Activated T-cell treated with anti-CD3 and anti-CD28 coated beads, Interleukin-2, amount 50 U/mL, for 72 hours (primary cell): ENCODE results near the gene SESTD1. TPM values are rescaled to one million over a fixed set of nuclear protein-coding genes. Genes with fewer than 3 reads are reported as not detected.

Experiments used
- ATAC-seq, 2 donors: fragments of 150-1000 bp; cut with Tn5 transposase; replicated peaks in 1 of 2; 2 replicates each; pipeline ENCODE4 v1.10.0; 2021; ENCODE audit warnings: moderate library complexity in 2 of 2, mild to moderate bottlenecking in 1 of 2
- DNase-seq, 2 donors: peaks; one replicate each; pipeline ENCODE4 v3.0.0; 2021 to 2022; ENCODE audit warnings: mixed read lengths in 1 of 2
- H3K27ac Mint-ChIP-seq: one replicate; pipeline ENCODE4 v1.8.0; 2022; ENCODE audit warnings: mild to moderate bottlenecking, moderate library complexity, mixed read lengths
- H3K27me3 Mint-ChIP-seq: one replicate; pipeline ENCODE4 v1.8.0; 2022; ENCODE audit warnings: low read depth, mixed read lengths
- H3K36me3 Mint-ChIP-seq, 2 donors: one replicate each; pipeline ENCODE4 v1.8.0; 2022; ENCODE audit warnings: mixed read lengths in 2 of 2, mild to moderate bottlenecking in 1 of 2; ENCODE audit not compliant: insufficient read depth in 2 of 2
- H3K4me1 Mint-ChIP-seq: one replicate; pipeline ENCODE4 v1.8.0; 2022; ENCODE audit warnings: low read depth, mixed read lengths
- H3K4me3 Mint-ChIP-seq, 2 donors: one replicate each; pipeline ENCODE4 v1.8.0; 2022; ENCODE audit warnings: mild to moderate bottlenecking in 2 of 2, mixed read lengths in 2 of 2, moderate library complexity in 2 of 2
- H3K9me3 Mint-ChIP-seq, 2 donors: one replicate each; pipeline ENCODE4 v1.8.0; 2022; ENCODE audit warnings: mixed read lengths in 2 of 2
- total RNA-seq, 2 donors: library from RNA; stranded (reverse); gene quantifications; one replicate each; pipeline ENCODE4 v1.2.3, GENCODE V29; 2022

Gene SESTD1
- total RNA-seq, 2 donors from 2014 or later = 10.7 to 11.9 TPM

DNA sequence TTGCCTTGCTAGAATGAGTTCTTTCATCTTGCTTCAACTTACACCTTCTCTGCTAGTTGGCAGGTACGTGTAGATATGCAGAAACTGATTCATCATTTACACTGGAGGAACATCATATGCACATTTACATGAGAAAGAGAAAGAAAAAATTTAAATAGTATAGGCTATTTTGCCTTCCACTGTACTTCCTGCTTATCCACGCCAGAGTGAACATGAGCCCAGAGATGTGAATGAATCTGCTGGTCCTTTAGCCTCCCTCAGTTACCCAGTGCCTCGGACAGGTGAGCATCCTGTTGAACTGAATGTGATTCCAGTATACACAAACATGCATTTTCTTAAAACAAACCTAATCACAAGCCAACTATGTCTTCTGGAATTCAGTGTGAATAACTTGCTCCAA is 83.6 kb downstream of the SESTD1 start:
- Mint-ChIP-seq H3K4me3 (no peak overlapping the region), H3K27me3 (no peaks in the 10 kb centered on the region), H3K9me3 (peaks cover 3% of the 10 kb centered on the region in 2 donors), H3K27ac (no peak overlapping the region), H3K4me1 (no peaks in the 10 kb centered on the region), H3K36me3 (peaks cover 0 to 4% of the 10 kb centered on the region in 2 donors)
- DNase-seq (no peak), ATAC-seq (no peak)

GRCh38 chr2:179180242-179180641 is 84.4 kb downstream of the SESTD1 start:
- H3K27me3 Mint-ChIP-seq = no peaks in the 10 kb centered on the region
- no peak overlapping the region for H3K4me3 Mint-ChIP-seq
- ATAC-seq (no peak), DNase-seq (no peak)
- no peak overlapping the region for H3K27ac Mint-ChIP-seq
- H3K9me3 Mint-ChIP-seq = peaks cover 3% of the 10 kb centered on the region in 2 donors
- H3K4me1 Mint-ChIP-seq = no peaks in the 10 kb centered on the region
- peaks cover 0 to 4% of the 10 kb centered on the region in 2 donors for H3K36me3 Mint-ChIP-seq

GRCh38 chr2:179179719-179180118 is 84.9 kb downstream of the SESTD1 start:
- Mint-ChIP-seq H3K36me3 (peaks cover 0 to 4% of the 10 kb centered on the region in 2 donors), H3K4me3 (no peak overlapping the region), H3K27ac (no peak overlapping the region), H3K9me3 (peaks cover 3% of the 10 kb centered on the region in 2 donors), H3K4me1 (no peaks in the 10 kb centered on the region), H3K27me3 (no peaks in the 10 kb centered on the region)
- ATAC-seq (no peak), DNase-seq (no peak)

GRCh38 chr2:179177694-179178093 is 86.9 kb downstream of the SESTD1 start:
- DNase-seq (no peak), ATAC-seq (no peak)
- H3K27me3 Mint-ChIP-seq = no peaks in the 10 kb centered on the region
- no peak overlapping the region for H3K27ac Mint-ChIP-seq
- no peak overlapping the region for H3K4me3 Mint-ChIP-seq
- H3K4me1 Mint-ChIP-seq = no peaks in the 10 kb centered on the region
- H3K36me3 Mint-ChIP-seq = peaks cover 0 to 4% of the 10 kb centered on the region in 2 donors
- H3K9me3 Mint-ChIP-seq = peaks cover 3% of the 10 kb centered on the region in 2 donors

GRCh38 chr2:179174240-179174639 is 90.4 kb downstream of the SESTD1 start:
- Mint-ChIP-seq H3K4me3 (no peak overlapping the region), H3K4me1 (no peaks in the 10 kb centered on the region), H3K36me3 (no peaks in the 10 kb centered on the region), H3K27me3 (no peaks in the 10 kb centered on the region), H3K27ac (no peak overlapping the region), H3K9me3 (no peaks in the 10 kb centered on the region)
- DNase-seq = no peak
- no peak for ATAC-seq

DNA sequence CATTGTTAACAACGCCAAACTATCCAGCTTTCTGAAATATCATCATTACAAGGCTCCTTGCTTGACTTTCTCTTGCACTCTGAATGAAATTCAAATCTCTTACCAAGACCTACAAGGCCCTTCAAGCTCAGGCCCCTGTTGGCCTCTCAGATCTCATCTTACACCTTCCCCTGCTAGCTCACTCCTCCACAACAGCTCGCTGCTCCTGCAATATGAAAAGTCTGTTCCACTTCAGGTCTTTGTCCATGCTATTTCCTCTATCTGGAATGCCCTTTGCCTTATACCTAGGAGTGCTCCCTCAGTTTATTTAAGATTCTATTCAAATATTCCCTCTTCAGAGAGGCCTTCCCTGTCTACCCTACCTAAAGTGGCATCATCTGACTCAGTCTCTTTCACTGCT is 91.7 kb downstream of the SESTD1 start:
- Mint-ChIP-seq H3K9me3 (no peaks in the 10 kb centered on the region), H3K4me3 (no peak overlapping the region), H3K4me1 (no peaks in the 10 kb centered on the region), H3K27ac (no peak overlapping the region), H3K27me3 (no peaks in the 10 kb centered on the region), H3K36me3 (no peaks in the 10 kb centered on the region)
- ATAC-seq = no peak
- DNase-seq = no peak

DNA sequence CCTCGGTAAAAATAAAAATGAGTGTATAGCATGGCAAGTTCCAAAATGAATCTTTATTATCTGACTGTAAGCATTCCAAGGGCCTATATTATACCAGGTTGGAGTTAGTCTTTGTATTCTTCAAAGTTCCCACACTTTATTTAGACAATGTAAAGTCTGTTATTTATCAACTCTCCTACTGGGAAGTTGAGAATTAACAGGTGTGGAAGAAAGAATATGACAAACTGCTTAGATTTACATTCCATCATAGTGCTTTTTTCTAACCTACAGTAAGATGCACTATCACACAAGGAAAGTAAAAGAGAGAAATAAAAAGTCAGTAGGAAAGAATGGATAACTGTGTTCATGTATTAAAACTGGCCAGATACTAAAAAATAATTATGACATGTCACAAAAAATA is 93.3 kb downstream of the SESTD1 start:
- no peak for DNase-seq
- no peaks in the 10 kb centered on the region for H3K27me3 Mint-ChIP-seq
- no peak for ATAC-seq
- no peaks in the 10 kb centered on the region for H3K9me3 Mint-ChIP-seq
- H3K27ac Mint-ChIP-seq = no peak overlapping the region
- H3K4me1 Mint-ChIP-seq = no peaks in the 10 kb centered on the region
- no peak overlapping the region for H3K4me3 Mint-ChIP-seq
- H3K36me3 Mint-ChIP-seq = no peaks in the 10 kb centered on the region

DNA sequence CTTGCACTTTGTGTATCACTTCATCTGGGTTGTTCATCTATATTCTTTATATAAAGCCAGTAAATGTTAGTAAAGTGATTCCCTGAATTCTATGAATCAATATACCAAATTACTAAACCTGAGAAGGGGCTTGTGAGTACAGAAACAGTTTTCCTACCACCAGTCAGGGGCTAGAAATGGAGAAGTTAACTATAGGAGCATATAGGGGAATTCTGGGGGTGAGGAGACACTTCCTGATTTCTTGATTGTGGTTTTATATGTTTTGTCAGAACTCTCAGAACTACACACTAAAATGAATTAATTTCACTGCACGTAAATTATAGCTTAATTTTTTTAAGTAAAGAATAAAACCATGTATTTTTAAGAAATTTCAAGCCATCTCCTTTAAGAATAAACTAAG is 93.7 kb downstream of the SESTD1 start:
- H3K4me3 Mint-ChIP-seq = no peak overlapping the region
- H3K27me3 Mint-ChIP-seq = no peaks in the 10 kb centered on the region
- no peak for DNase-seq
- H3K27ac Mint-ChIP-seq = no peak overlapping the region
- no peaks in the 10 kb centered on the region for H3K4me1 Mint-ChIP-seq
- H3K36me3 Mint-ChIP-seq = peaks cover 0 to 3% of the 10 kb centered on the region in 2 donors
- ATAC-seq = no peak
- peaks cover 0 to 2% of the 10 kb centered on the region in 2 donors for H3K9me3 Mint-ChIP-seq

GRCh38 chr2:179165356-179166000 is 99.2 kb downstream of the SESTD1 start:
- H3K4me3 Mint-ChIP-seq = no peak overlapping the region
- peaks cover 0 to 3% of the 10 kb centered on the region in 2 donors for H3K36me3 Mint-ChIP-seq
- no peak for DNase-seq
- H3K9me3 Mint-ChIP-seq = peaks cover 0 to 2% of the 10 kb centered on the region in 2 donors
- no peaks in the 10 kb centered on the region for H3K4me1 Mint-ChIP-seq
- no peaks in the 10 kb centered on the region for H3K27me3 Mint-ChIP-seq
- no peak for ATAC-seq
- no peak overlapping the region for H3K27ac Mint-ChIP-seq

DNA sequence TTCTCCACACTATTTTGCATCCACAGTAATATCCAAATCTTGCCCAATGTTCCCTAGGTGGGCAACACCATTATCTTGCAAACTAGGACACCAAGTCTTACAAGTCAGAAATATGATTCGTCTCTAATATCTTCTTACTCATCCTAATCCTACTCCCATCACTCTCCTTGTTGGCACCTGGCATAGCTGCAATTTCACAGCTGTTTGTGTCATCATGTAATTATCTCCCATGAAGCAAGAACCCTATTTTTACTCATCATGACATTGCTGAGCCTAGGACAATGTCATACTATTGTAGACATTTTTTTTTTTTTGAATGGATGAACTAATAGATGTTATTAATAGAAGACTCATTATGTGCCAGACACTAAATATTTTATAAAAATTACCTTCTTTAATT is 123.4 kb downstream of the SESTD1 start:
- DNase-seq (no peak), ATAC-seq (no peak)
- Mint-ChIP-seq H3K4me1 (no peaks in the 10 kb centered on the region), H3K4me3 (no peak overlapping the region), H3K27me3 (no peaks in the 10 kb centered on the region), H3K36me3 (no peaks in the 10 kb centered on the region), H3K9me3 (no peaks in the 10 kb centered on the region), H3K27ac (no peak overlapping the region)

GRCh38 chr2:179140571-179140970 is 124.1 kb downstream of the SESTD1 start:
- Mint-ChIP-seq H3K4me1 (no peaks in the 10 kb centered on the region), H3K36me3 (no peaks in the 10 kb centered on the region), H3K9me3 (no peaks in the 10 kb centered on the region), H3K27ac (no peak overlapping the region), H3K27me3 (no peaks in the 10 kb centered on the region), H3K4me3 (no peak overlapping the region)
- DNase-seq (peak; percentile 8 to 15), ATAC-seq (peak; percentile 30 to 54)

DNA sequence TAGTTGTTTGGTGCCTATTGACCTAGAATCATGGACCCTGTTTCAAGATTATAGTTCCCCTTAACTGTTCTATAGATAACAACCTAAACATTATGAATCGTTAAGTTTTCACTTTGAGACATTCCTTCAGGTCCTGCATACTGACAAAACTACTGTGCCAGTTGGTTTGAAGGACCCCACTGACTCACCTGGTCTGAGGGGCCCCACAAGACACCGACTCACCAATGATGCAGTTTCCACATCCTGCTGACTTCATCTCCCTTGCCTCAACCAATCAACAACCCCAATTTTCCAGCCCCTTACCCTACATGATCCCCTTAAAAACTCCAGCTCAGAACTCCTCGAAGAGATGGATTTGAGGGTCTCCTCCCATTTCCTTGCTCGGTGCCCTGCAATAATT is 125.1 kb downstream of the SESTD1 start:
- DNase-seq = peak; percentile 42 to 55
- no peak overlapping the region for H3K27ac Mint-ChIP-seq
- H3K4me3 Mint-ChIP-seq = no peak overlapping the region
- no peaks in the 10 kb centered on the region for H3K36me3 Mint-ChIP-seq
- no peaks in the 10 kb centered on the region for H3K4me1 Mint-ChIP-seq
- peak; percentile 93 to 94 for ATAC-seq
- no peaks in the 10 kb centered on the region for H3K9me3 Mint-ChIP-seq
- H3K27me3 Mint-ChIP-seq = no peaks in the 10 kb centered on the region

DNA sequence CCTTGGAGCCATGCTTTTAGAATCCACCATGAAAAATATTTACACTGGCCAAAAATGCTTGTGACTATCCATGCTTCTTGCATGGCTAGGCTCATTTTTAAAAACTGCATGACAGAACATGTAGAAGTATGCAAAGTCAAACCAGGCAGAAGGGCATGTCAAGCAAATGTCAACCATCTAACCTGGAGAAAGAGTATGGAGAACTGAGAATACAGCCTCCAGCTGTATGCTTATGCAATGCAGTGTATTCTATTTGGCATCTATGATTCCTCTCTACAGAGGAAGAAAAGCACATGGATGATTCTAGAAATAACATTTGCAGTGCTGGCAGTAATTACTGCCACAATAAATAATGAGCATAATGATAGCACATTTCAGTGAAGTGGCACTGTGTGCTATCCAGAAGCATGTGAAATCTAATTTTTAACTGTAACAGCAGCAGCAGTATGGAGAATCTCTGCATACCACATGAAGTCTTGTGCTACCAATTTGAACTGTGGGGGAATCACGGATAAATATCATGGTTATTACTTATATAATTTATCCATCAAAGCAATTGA is 127.4 kb downstream of the SESTD1 start:
- H3K36me3 Mint-ChIP-seq = no peaks in the 10 kb centered on the region
- H3K4me3 Mint-ChIP-seq = no peak overlapping the region
- H3K9me3 Mint-ChIP-seq = no peaks in the 10 kb centered on the region
- DNase-seq (no peak), ATAC-seq (no peak)
- no peaks in the 10 kb centered on the region for H3K4me1 Mint-ChIP-seq
- no peak overlapping the region for H3K27ac Mint-ChIP-seq
- H3K27me3 Mint-ChIP-seq = no peaks in the 10 kb centered on the region

- Mint-ChIP-seq H3K4me3 (no peak overlapping the region), H3K36me3 (no peaks in the 10 kb centered on the region), H3K4me1 (no peaks in the 10 kb centered on the region), H3K27me3 (no peaks in the 10 kb centered on the region), H3K9me3 (no peaks in the 10 kb centered on the region), H3K27ac (no peak overlapping the region)
- ATAC-seq (no peak), DNase-seq (no peak)
Measured at GRCh38 chr2:179133016-179133415, 131.6 kb downstream of the SESTD1 start.
